Endothelial cell of umbilical vein (primary cell): ENCODE data around the gene COL4A1. TPM values are rescaled to one million over a fixed set of nuclear protein-coding genes. Genes with fewer than 3 reads are reported as not detected.

Experiments
- BruUV-seq: library from RNA; stranded (reverse); fragments of 400-500 nt; replicated peaks from 2 replicates; lab custom pipeline; 2021; lab: Mats Ljungman, UMichigan
- CTCF ChIA-PET: fragments of 300-600, 350-600 bp; sonication (Branson Sonifier 250); formaldehyde crosslinking; loops from one replicate; lab custom pipeline; 2021; ENCODE audit warnings: antibody characterized with exemption, inconsistent platforms; lab: Charles Lee
- POLR2A ChIA-PET: fragments of 300-600, 350-600 bp; sonication (Branson Sonifier 250); formaldehyde crosslinking; loops from one replicate; lab custom pipeline; 2021; ENCODE audit warnings: antibody characterized with exemption, inconsistent platforms; lab: Charles Lee
- DNase-seq: peaks from one replicate; pipeline ENCODE4 v3.0.0-alpha.2; 2011; ENCODE audit warnings: low read depth, low spot score
- FAIRE-seq: peaks from 2 replicates; lab custom pipeline; 2011; peaks lifted over from hg19 to GRCh38; lab: Jason Lieb, UNC
- H2AFZ ChIP-seq: 2 replicates; pipeline ENCODE4 v1.6.0; 2012; ENCODE audit warnings: low read depth, low read length, control low read depth, inconsistent platforms
- H3K27ac ChIP-seq: 2 replicates; pipeline ENCODE4 v1.5.1; 2011; ENCODE audit warnings: low read depth, mild to moderate bottlenecking, control low read depth, low read length, moderate library complexity; ENCODE audit not compliant: insufficient read depth
- H3K27me3 ChIP-seq, 2 experiments: 2 replicates each; pipeline versions ENCODE4 v1.6.0 to v1.6.1; 2011; ENCODE audit warnings: low read length in 2 of 2, mixed read lengths in 1 of 2; ENCODE audit not compliant: control insufficient read depth in 2 of 2, insufficient read depth in 2 of 2
- H3K36me3 ChIP-seq, 2 experiments: 2 replicates in 1 of 2; 3 replicates in 1 of 2; pipeline ENCODE4 v1.5.1; 2011; ENCODE audit warnings: low read length in 2 of 2, mild to moderate bottlenecking in 1 of 2, moderate library complexity in 1 of 2; ENCODE audit not compliant: control insufficient read depth in 2 of 2, insufficient read depth in 2 of 2; ENCODE audit errors: extremely low read depth in 1 of 2
- H3K4me1 ChIP-seq: 3 replicates; pipeline ENCODE4 v1.5.1; 2011; ENCODE audit warnings: mild to moderate bottlenecking, low read length; ENCODE audit not compliant: control insufficient read depth, insufficient read depth; ENCODE audit errors: extremely low read depth
- H3K4me2 ChIP-seq: 2 replicates; pipeline ENCODE4 v1.6.1; 2011; ENCODE audit warnings: low read length, control low read depth, mixed read lengths; ENCODE audit not compliant: insufficient read depth
- H3K4me3 ChIP-seq, 3 experiments: fragments of 200-600 bp in 1 of 3; sonication (generic), shearing (Covaris generic) in 1 of 3; replicated peaks in 1 of 3; 2 replicates each; pipeline ENCODE4 v1.5.1; 2011 to 2016; ENCODE audit warnings: control low read depth in 3 of 3, low read length in 3 of 3, mild to moderate bottlenecking in 2 of 3, inconsistent platforms in 1 of 3, low read depth in 1 of 3, moderate library complexity in 1 of 3; ENCODE audit not compliant: insufficient read depth in 1 of 3
- H3K79me2 ChIP-seq: 2 replicates; pipeline ENCODE4 v1.6.0; 2012; ENCODE audit warnings: low read length, inconsistent platforms; ENCODE audit not compliant: control insufficient read depth, insufficient read depth
- H3K9ac ChIP-seq: replicated peaks from 2 replicates; pipeline ENCODE3; 2011; ENCODE audit warnings: low read length, control low read depth; ENCODE audit not compliant: insufficient read depth; ENCODE audit errors: extremely low read depth
- H3K9me1 ChIP-seq: replicated peaks from 3 replicates; pipeline ENCODE4 v1.6.0; 2011; ENCODE audit warnings: mild to moderate bottlenecking, low read length; ENCODE audit not compliant: control insufficient read depth, insufficient read depth; ENCODE audit errors: extremely low read depth
- H3K9me3 ChIP-seq: replicated peaks from 2 replicates; pipeline ENCODE4 v1.5.1; 2012; ENCODE audit warnings: low read length, inconsistent platforms; ENCODE audit not compliant: control insufficient read depth, insufficient read depth
- H4K20me1 ChIP-seq: replicated peaks from 2 replicates; pipeline ENCODE3; 2011; ENCODE audit warnings: mild to moderate bottlenecking, low read length; ENCODE audit not compliant: control insufficient read depth, insufficient read depth; ENCODE audit errors: extremely low read depth
- EZH2 ChIP-seq: IDR thresholded peaks from 2 replicates; pipeline ENCODE4 v1.6.1; 2012; ENCODE audit warnings: borderline replicate concordance, low read depth, mild to moderate bottlenecking, moderate library complexity, low read length, inconsistent platforms; ENCODE audit not compliant: severe bottlenecking
- FOS ChIP-seq: IDR thresholded peaks from 2 replicates; pipeline ENCODE4 v1.6.1; 2011; ENCODE audit warnings: mild to moderate bottlenecking, low read length, moderate library complexity, borderline replicate concordance; ENCODE audit not compliant: insufficient read depth
- GATA2 ChIP-seq: IDR thresholded peaks from 2 replicates; pipeline ENCODE4 v1.7.0; 2011; ENCODE audit warnings: low read depth, mild to moderate bottlenecking, moderate library complexity, mixed read lengths, low read length; ENCODE audit not compliant: insufficient read length, insufficient read depth
- JUN ChIP-seq: IDR thresholded peaks from 2 replicates; pipeline ENCODE4 v1.6.1; 2011; ENCODE audit warnings: borderline replicate concordance, low read depth; ENCODE audit not compliant: insufficient read length, insufficient read depth
- MYC ChIP-seq: IDR thresholded peaks from one replicate; pipeline ENCODE4 v1.6.1; 2011; ENCODE audit warnings: mild to moderate bottlenecking, low read depth, low read length
- POLR2A ChIP-seq: IDR thresholded peaks from 2 replicates; pipeline ENCODE4 v1.6.1; 2012; ENCODE audit warnings: low read depth, mild to moderate bottlenecking, control low read depth, low read length
- POLR2AphosphoS5 ChIP-seq: IDR thresholded peaks from 2 replicates; pipeline ENCODE4 v1.6.1; 2012; ENCODE audit warnings: low read depth, mild to moderate bottlenecking, control low read depth, low read length, moderate library complexity; ENCODE audit not compliant: insufficient read depth
- dilution Hi-C: fragments of 300-500 bp; cut with MboI; formaldehyde crosslinking; loops from one replicate; pipeline ENCODE4 v1.15.0; 2019; ENCODE audit warnings: low sequenced_read_pairs; ENCODE audit not compliant: extremely low pct_ligation_motif_present
- intact Hi-C: fragments of 100-400 bp; cut with micrococcal nuclease; formaldehyde crosslinking; loops from one replicate; pipeline ENCODE4 v1.10.0; 2022
- polyA plus RNA-seq, 4 experiments: library from polyadenylated mRNA; depleted of rRNA in 3 of 4; stranded (reverse) in 3 of 4; unstranded in 1 of 4; fragments of >200 nt; gene quantifications; 2 replicates each; pipeline versions ENCODE4 v1.2.1 to v1.2.3, GENCODE V29; 2011 to 2012; ENCODE audit warnings: missing spikeins in 1 of 4
- total RNA-seq: library from RNA; stranded (reverse); gene quantifications from 2 replicates; pipeline ENCODE4 v1.2.3, GENCODE V29; 2021
- TF ChIP-seq, protein P1 (sequence below): IDR thresholded peaks from 2 replicates; pipeline ENCODE4 v1.6.1; 2011; ENCODE audit not compliant: insufficient read depth, insufficient read length
- TF ChIP-seq, protein P2 (sequence below), 2 donors: IDR thresholded peaks; 1 replicate in 1 of 2; 2 replicates in 1 of 2; pipeline ENCODE4 v1.5.1; 2011; ENCODE audit warnings: low read length in 2 of 2, mild to moderate bottlenecking in 2 of 2, moderate library complexity in 2 of 2, control low read depth in 1 of 2, inconsistent platforms in 1 of 2, low read depth in 1 of 2; ENCODE audit not compliant: insufficient read depth in 1 of 2; ENCODE audit errors: extremely low read depth in 1 of 2

Gene COL4A1
- total and polyA plus RNA-seq, 2 donors (not counting 3 experiments of a cell fraction or from before 2014, with no cell fraction given) = 384 to 1,119 TPM

DNA sequence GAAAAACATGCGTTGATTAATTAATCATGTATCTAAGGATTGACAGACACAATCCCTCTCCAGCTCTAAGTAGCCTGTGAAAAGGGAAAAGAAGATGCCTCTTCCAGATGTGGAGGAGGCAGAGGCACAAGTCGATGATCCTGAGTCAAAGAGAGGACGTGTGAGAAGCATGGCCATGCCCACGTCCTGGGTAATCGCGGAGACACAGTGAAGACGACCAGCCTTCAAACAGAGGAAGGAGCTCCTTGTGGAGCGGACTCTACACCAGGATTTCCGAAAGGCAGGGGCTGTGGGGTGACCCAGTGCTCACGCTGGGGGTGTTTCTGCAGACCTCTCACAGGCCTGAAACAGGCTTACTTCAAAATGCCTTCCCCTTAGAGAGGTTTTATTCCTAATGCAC is 70.5 kb downstream of the COL4A1 start:
- no peaks in the 10 kb centered on the region for H3K27me3 ChIP-seq
- BruUV-seq = no TSS peak
- TF ChIP-seq, protein P1, sequence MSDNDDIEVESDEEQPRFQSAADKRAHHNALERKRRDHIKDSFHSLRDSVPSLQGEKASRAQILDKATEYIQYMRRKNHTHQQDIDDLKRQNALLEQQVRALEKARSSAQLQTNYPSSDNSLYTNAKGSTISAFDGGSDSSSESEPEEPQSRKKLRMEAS = no peak
- TF ChIP-seq MYC (no peak), EZH2 (no peak), GATA2 (no peak), FOS (no peak), POLR2A (no peak), POLR2AphosphoS5 (no peak), JUN (no peak)
- TF ChIP-seq, protein P2, sequence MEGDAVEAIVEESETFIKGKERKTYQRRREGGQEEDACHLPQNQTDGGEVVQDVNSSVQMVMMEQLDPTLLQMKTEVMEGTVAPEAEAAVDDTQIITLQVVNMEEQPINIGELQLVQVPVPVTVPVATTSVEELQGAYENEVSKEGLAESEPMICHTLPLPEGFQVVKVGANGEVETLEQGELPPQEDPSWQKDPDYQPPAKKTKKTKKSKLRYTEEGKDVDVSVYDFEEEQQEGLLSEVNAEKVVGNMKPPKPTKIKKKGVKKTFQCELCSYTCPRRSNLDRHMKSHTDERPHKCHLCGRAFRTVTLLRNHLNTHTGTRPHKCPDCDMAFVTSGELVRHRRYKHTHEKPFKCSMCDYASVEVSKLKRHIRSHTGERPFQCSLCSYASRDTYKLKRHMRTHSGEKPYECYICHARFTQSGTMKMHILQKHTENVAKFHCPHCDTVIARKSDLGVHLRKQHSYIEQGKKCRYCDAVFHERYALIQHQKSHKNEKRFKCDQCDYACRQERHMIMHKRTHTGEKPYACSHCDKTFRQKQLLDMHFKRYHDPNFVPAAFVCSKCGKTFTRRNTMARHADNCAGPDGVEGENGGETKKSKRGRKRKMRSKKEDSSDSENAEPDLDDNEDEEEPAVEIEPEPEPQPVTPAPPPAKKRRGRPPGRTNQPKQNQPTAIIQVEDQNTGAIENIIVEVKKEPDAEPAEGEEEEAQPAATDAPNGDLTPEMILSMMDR (IDR thresholded peaks at IDR 0.05; ENCODE audit: extremely low read depth in 1 of 2, insufficient read depth in 1 of 2, low read depth in 1 of 2, low read length in 2 of 2) = no peak
- H3K9me1 ChIP-seq = no peaks in the 10 kb centered on the region
- H3K9me3 ChIP-seq = no peaks in the 10 kb centered on the region
- no peak overlapping the region for H3K4me2 ChIP-seq
- H3K36me3 ChIP-seq = peaks cover 0 to 4% of the 10 kb centered on the region in 2 experiments
- no peaks in the 10 kb centered on the region for H3K79me2 ChIP-seq
- H2AFZ ChIP-seq = no peak overlapping the region
- intact Hi-C loops = no loop called here
- CTCF ChIA-PET = interaction anchor here (5.9 kb wide), 1 partner anchor 10 kb away, joined by 48 read pairs; no protein-coding TSS in a partner anchor
- peaks cover 51% of the 10 kb centered on the region for H3K4me1 ChIP-seq
- no peaks in the 10 kb centered on the region for H4K20me1 ChIP-seq
- no peak overlapping the region for H3K9ac ChIP-seq
- no peak overlapping the region for H3K27ac ChIP-seq
- no peak for DNase-seq
- dilution Hi-C loops = no loop called here
- POLR2A ChIA-PET = no interaction called here
- no peak overlapping the region for H3K4me3 ChIP-seq
- FAIRE-seq = no peak
